SIG-M5 (cell line): ENCODE results near the gene NCOA7.
A peak's percentile ranks its signal among the peaks of the same experiment; 100 is the strongest.
"Not testable (repeated sequence)": the region's sequence is repeated elsewhere in the genome, so short reads cannot be mapped to it uniquely, and the experiment has no call there.

ENCODE experiments used
- DNase-seq: peaks from one replicate; lab custom pipeline; 2025; lab: John Stamatoyannopoulos, UW

NCOA7 gene

DNA sequence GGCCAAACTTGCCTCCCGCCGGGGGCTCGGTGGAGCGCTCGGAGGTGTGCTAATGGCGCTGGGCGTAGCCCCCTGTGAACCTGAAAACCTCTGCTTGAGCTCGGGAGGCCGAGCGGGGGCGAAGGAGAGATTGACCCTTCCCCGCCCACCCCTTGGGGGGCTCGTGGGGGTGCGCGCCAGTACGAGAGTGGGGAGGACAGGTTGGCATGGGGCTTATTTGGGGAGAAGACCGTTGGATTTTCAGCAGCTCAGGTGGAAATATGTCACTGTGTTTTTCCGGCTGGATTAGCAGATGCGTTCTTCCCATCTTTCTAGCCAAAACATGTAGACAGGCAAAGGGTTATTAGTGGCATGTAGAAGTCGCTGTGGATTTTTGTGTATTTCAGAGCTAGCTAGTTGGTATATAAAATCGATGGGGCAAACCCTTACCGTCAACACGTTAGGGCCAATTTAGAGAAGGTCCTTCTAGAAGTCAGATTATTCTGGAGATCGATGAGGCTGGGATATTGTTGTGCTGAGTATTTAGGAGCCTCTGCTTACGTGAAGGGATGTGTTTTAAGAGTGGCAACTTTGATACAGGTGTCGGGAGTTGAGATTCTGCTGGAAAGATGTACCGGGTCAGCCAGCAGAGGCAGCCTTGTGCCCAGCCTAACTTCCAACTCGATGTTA is 525 bp downstream of the NCOA7 start:
- peak; percentile 17 for DNase-seq

DNA sequence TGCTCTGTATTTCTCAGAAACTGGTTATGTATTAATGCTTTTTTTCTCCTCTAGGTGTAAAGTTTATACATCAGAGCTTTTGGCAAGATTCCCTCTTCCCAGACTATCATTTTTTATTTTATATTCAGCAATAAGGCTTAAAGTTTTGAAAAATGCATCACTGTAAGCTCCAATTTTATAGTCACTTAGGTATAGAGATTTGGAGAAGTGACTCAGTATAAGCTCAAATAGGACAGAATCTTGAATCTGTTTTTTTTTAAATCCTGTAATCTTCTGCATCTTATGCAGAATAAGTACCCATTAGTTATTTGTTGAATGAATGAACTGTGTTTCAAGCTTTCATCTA is 1.0 kb downstream of the NCOA7 start:
- no peak for DNase-seq

DNA sequence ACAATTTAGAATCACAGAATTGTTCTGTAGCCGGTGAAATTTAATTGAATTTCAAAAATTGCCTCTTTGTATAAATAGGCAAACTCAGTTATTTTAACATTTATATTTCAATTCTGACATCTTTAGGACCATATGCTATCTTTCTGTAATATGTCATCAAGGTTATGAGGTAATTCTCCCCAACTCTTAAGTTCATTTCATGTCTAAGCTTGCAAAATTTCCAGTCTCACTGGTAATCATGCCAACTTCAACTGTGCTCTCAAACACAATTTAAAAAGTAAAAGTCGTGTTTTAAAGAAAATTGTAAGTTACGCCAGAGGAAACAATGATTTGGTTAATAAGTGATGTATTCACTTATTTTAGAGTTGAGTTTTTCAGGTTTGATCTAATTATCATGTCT is 1.4 kb downstream of the NCOA7 start:
- DNase-seq: no peak

DNA sequence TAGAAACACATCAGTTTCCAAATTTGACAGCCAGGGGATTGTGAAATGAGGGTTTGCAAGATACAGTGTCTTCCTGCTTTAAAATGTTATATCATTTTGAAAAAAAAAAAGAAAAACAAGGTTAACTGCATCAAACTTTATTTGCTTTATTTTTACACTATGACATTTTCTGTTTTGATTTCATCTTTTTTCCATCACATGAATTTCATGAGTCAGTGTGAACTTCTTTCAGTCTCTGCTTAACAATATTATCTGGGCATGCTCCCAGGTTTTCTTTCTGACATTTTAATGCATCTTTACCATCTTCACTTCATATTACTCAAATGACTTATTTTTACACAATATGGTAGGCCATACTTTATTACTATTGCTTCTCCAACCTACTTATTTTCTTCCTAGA is 1.9 kb downstream of the NCOA7 start:
- DNase-seq: no peak

DNA sequence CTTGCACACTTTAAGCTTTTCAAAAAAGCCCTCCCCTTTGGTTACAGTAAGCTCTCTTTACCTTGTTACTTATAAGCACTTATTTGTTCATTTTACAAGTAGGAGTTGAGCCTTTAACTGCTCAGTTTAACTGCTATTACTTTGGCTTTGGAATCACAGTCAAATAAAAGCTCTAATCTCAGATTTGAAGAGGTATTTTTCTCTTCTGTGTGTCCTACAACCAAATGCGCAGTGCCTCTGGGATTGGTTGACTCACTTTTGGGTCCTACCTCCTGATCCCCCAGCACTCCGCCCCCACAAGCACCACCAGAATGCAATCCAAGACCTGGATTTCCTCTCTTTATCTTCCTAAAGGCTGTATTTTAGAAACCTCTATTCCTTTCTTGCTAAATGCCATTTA is 2.5 kb downstream of the NCOA7 start:
- DNase-seq: no peak

DNA sequence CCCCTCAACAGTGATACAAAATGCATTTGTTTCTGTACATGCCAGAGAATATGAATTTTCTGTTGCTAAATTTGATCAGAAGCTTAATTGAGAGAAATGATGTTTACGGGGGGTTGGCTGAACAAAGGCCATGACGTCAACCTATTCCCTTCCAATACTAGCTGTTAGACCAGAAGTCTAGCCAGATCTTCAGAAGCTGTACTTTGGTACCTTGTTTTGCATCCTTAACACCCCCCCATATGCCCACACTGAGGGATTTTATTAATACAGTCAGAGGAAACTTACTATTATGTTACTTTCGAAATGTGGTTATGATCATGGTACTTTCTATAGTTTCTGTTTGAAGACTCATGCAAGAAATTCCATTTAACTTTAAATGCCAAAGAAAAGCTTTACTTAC is 3.1 kb downstream of the NCOA7 start:
- DNase-seq: no peak

DNA sequence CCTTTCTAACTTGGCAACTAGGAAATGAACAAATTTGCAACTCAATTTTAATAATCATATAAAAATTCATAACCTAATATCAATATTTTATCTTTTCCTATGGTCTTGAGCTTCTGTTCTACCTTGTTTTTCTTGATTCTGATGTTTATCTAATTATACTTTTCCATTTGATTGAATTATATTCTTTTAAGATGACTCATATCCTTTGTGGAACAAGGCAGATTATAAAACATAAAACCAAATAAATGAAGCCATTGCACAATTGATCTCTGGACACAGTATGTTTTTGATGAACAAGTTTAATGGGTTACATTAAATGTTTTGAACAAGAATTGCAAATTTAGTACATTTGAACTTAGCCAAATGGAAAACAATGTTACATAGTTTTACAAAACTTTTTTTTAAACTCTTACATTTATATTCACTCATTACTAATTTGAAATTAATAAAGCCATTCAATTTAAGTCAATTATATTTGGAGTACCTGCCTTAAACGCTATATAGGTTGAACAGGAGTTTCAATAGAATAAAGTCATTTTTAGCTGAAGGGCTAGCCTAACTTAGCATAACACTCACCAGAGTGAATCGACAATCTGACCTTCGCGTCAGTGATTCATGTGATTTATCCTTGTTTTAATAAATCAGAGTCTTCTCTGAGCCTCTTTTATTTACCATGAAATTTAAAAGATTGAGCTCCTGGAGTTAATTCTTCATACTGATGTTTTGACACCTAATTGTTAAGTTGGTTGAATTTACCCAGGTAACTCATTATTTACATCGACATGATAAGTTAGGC is 3.8 kb downstream of the NCOA7 start:
- no peak for DNase-seq

DNA sequence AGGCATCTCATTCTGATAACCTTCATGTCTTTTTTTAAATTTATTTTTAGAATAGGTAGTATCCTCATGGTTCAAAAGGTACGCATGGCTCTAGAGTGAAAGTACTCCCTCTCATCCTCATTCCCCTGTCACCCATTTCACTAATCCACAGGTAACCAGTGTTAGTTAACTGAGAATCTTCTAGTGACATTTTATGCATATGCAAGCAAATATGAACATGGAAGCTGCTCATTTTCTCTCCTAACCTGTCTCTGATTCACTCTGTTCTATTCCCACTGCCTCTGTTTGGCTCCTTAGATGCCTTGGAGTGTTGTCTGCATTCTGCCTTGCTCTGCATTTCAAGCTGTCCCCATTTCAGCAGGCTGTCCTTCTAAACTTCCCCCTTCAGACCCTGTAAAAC is 4.5 kb downstream of the NCOA7 start:
- no peak for DNase-seq

DNA sequence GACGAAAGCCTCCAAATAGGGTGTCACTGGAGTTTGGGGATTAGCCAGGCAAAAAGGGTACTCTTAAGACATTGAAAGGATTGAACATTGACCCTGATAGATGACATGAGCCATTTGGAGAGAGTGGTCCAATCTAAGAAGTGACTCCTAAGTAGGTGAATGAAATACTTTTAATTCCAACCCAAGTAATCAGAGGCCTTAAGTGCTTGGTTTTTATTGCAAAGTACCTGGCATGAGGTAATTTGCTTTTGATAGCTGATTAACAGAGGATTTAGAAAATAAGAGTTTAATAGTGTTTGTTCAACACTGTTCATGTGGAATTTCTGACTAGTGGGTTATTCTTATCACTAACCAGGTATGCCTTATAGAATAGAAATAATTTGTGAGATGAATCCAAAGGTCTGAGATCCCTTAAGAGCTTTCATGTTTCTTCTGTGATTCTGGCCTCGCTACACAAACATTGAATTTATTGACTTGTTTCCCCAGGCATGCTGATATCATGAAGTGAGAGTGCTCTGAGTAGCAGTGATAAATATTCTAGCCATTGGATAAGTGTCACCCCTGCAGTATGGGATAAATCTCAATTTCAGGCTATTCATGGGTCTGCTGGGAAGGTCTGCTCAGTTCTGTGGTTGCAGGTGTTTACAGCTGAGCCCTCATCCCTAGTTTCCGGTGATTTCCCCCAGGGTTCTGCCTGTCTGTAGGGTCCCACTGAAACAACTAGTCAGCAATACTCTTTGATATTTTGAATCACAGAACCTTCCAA is 6.5 kb downstream of the NCOA7 start:
- no peak for DNase-seq

DNA sequence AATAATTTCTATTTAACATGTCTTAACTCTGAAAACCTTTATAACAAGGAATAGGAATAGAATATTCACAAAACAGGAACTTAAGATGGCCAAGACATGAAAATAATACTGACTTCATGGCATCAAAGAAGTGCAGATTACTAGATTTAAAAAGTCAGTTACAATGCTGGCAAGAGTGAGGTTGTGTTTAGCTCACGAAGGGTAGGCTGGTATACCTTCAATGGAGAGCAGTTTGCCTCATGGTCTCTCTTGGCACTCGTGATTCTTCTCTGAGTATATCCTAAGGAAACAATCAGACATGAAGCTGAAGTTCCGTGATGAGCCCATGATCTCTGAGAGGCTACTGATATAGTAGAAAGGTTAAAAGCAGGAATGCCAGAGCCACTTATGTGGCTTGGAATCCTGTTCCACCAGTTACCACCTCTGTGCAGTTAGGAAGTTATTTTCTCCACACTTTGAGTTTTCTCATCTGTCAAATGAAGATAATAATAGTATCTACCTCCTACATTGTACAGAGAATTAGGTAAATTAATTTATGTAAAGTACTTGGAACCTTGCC is 7.2 kb downstream of the NCOA7 start:
- no peak for DNase-seq

DNA sequence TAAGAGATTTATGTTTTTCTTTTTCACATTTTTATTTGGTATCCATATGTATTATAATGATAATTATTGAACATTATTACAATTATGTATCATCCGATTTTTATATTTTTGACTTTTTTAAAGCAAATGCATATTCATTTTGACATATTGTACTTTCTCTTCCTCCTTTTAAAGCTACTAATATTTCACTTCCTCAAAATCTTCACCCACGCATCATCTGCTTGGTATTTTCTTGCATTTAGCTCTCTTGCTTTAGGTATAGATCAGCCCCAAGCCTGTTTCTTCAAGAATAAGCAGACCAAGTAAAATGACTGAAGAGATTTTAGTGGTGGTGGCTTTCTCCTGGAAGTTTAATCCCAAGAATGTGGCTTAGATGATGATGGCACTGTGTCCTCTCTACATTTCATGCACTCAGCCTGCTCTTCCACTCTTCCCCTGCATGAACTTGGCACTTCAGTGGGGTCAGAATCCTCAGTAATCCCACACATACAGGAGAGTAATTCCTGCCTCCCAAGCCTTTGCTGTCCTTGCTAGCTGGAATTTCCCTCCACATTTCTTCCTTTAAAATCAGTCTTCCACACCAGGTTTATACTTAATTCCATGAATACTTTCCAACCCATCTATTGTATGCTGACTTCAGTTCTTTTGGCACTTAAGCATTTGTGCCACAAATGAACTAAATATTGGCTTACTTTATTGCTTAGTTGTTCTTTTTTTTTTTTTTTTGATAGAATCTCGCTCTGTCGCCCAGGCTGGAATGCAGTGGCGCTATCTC is 8.2 kb downstream of the NCOA7 start:
- peak; percentile 47 for DNase-seq

DNA sequence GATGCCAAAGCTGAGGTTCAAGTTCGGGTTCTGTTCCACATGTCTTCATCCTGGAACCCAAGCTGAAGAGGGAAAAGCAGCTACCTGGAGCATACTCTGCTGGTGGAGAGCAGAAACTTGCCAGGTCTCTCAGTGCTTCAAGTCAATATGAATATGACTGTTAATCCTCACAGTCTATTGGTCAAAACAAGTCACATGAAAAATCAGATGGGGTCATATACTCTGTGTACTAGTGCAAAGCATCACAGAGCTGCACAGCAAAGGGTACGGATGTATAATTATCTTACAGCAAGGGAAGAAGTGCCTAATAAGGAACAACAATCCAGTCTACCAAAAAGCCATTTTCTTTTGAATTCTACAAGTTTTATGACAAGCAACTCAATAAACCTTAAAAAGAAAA is 11.6 kb downstream of the NCOA7 start:
- no peak for DNase-seq

DNA sequence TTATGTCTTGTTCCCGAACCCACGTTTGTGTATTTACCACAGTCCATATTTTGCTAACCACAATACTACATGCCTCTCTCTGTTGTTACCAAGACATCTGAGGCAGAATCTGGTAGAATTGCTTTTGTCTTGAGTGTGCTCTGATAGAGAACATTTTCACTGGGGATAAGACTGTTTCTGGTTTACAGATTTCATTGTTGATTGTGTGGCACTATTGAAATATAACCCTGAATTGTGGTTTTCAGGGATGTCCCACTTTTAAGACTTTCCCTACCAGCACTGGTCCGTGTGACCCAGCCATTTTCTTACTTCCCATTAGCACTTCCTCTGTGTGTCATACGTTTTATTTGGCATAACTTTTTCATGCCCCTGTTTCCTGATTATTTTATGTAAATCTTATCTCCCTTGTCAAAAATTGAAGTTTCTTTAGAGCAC is 12.2 kb downstream of the NCOA7 start:
- no peak for DNase-seq

DNA sequence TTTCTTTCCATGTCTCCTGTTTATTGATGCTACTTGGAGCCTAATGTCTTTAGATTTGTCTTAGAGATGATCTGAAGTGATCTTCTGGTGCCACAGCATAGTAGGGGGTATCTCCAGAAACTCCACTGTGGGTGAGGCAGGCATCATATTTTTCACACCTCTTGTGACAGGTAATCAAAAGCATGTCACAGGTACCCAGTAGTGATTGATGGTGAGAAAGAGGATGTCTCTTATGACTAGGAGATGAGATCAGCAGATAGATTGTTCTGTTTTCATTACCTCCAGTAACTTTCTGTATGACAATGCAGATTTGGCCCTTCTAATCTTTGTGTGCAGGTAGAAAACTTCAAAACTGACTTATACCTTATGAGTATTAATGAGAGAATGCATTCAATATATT is 13.5 kb downstream of the NCOA7 start:
- no peak for DNase-seq

DNA sequence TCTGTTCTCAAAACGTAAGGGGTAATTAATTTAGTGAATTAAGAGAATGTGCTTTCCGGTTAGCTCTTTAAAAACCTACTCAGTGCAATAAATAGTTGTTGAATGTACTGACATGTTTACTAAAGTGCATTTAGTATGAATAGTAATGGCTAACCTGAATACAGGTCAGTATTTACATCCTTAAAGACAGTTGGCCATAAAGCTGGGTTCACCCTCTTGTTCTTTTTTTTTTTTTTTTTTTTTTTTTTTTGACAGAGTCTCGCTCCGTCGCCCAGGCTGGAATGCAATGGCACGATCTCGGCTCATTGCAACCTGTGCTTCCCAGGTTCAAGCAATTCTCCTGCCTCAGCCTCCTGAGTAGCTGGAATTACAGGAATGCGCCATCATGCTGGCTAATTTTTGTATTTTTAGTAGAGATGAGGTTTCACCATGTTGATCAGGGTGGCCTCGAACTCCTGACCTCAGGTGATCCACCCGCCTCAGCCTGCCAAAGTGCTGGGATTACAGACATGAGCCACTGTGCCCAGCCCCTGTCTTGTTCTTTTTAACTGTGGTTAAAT is 14.2 kb downstream of the NCOA7 start:
- not testable (repeated sequence) for DNase-seq

DNA sequence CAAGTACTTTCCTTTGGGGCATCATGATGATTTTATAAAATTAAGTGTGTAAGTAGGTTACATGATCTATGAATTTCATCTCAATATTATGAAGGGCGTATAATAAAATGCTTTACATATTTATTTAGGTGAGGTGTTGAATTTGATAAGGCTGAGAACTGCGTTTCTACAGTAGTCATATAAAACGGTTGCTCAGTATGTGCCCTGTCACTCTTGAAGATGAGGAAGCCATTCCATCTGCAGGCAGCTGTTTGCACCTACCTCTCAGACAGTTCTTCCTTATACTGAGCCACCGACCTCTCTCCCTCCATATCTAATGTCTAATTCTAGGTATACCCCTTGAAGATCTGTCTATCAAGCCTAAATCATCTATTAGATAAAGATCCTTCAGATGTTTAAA is 16.1 kb downstream of the NCOA7 start:
- no peak for DNase-seq

DNA sequence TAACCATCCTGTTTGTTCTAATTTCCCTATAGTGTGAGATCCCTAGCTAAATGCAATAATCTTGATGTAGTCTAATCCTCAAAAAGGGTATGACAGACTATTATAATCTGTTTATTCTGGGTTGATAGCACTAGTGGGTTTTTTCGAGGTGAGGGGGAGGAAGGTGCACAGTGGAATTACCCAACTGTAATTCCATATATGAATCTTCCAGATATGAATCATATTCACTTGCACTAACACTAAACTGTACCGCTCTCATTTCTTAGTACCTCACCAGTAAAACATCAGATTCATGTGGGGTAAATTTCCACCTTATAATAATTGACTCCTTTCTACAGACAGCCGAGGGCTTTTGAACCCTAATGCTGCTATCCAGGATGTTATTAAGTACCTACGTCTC is 16.5 kb downstream of the NCOA7 start:
- DNase-seq: no peak

DNA sequence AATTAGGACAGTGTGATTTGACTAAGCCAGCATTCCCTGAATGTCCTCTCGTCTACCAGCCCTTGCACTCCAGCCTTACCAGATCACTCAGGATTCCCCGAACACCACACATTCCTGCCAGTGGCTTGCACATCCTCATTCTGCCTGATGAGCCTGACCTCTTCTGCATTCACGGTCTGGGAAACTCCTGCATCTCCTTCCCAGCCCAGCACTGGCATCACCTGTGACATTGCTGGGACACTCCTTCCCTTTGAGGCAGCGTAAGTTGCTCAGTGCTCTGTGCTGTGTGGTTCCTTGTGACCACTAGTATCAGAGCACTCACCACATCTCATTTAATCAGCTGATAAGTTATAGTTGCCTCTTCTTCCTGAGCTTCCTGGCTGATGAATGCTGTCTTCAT is 17.3 kb downstream of the NCOA7 start:
- DNase-seq: no peak

DNA sequence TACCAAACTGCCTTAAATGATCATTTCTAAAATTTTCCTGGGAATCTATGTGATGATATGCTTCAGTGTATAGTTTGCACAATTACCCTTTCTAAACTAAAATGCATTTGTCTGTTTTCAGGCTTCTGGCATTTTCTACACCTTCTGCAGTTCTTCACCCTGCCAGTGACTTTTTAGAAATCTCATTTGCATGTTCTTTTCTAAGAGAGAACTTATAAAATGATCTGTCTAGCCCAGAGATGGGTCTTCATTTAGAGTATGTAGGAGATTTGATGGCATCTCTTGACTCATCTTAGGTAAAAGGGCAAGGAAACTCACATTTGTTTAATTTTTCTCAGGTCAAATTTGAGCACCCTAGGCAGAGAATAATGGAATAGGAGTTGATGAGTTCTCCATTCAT is 17.8 kb downstream of the NCOA7 start:
- no peak for DNase-seq

DNA sequence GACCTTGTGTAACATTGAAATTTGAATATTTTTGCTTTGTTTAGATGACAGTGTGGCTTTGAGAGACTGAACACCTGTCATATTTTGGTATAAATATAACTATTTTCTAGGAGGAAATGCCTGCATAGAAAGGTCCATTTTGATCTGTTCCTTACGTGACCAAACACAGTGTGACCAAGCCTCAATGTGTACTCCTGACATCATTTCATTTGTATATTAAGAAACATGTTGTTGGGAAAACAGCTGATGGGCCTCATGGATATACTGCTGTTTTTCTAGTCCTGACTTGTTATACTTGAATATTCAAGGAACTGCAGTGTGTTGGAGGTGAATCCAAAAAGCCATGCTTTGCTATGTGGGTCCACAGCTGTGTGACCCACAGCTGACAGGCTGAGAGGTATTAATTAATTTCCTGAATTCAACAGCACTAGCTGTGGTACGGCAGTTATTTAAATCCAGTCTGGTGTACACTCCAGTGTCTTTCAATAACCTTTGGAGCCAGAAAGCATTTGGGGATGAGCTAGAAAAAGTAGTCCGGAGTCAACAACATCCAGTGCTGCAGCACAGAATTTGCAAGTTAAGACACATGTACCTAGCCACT is 18.9 kb downstream of the NCOA7 start:
- DNase-seq: no peak

DNA sequence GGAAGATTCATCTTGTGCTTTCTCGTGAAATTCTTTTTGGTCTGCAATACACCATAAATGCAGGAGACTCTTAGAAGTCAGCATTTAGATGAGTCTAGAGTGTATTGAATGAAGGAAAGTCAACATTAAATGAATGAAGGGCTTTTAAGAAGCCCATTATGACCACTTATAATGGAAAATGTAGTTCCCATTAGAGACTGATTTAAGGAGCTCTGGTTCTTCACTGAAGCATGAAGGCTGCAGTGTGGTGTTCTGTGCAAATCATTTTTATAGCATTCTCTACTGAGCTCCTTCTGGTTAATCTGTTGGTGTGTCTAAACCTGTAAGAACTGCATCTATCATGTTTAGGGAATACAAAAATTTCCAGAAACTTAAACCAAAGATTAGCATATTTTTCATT is 19.7 kb downstream of the NCOA7 start:
- DNase-seq: no peak
